ENCODE results near the gene ZNF610. TPM values are rescaled to one million over a fixed set of nuclear protein-coding genes. Genes with fewer than 3 reads are reported as not detected.
A peak's percentile ranks its signal among the peaks of the same experiment; 100 is the strongest.

The ZNF610 gene
- total RNA-seq, 1 experiment from 2014 or later = 4.4 TPM

- Mint-ChIP-seq H3K9me3 (peaks cover 6% of the 10 kb centered on the region; the same call in 1 of the 2 replicates), H3K27ac (no peak overlapping the region), H3K4me1 (peaks cover 16% of the 10 kb centered on the region), H3K4me3 (peak overlapping the region; percentile 74), H3K27me3 (ENCODE audit: low read depth) (no peaks in the 10 kb centered on the region), H3K36me3 (peaks cover 33% of the 10 kb centered on the region)
- POLR2A ChIA-PET = interaction anchor here (0.9 kb wide), 1 partner anchor 107 kb away, joined by 4 read pairs; the partner anchor contains the start of gene PPP2R1A
- TF ChIP-seq JAZF1 (CRISPR knock-in tag; IDR thresholded peaks at IDR 0.05) (no peak), MYBL2 (CRISPR knock-in tag; IDR thresholded peaks at IDR 0.05) (no peak), TCF7 (CRISPR knock-in tag; IDR thresholded peaks at IDR 0.05; ENCODE audit: low read depth) (no peak)
- CTCF ChIA-PET = interaction anchor here (1.0 kb wide), 1 partner anchor 55 kb away, joined by 3 read pairs; no protein-coding TSS in a partner anchor
- ATAC-seq (no peak), DNase-seq (ENCODE audit: low spot score) (no peak)
Measured at GRCh38 chr19:52296400-52296772, 39.7 kb upstream of the ZNF610 start.

- Mint-ChIP-seq H3K4me3 (peak within 1 kb of the TSS; percentile 89), H3K36me3 (peaks cover 38% of the 10 kb centered on the region), H3K4me1 (peaks cover 16% of the 10 kb centered on the region), H3K9me3 (peaks cover 10% of the 10 kb centered on the region; the same call in 1 of the 2 replicates), H3K27ac (peak within 1 kb of the TSS; percentile 63), H3K27me3 (ENCODE audit: low read depth) (no peaks in the 10 kb centered on the region)
- ATAC-seq (peak; percentile 91), DNase-seq (ENCODE audit: low spot score) (peak; percentile 70)
- ChIA-PET POLR2A (no interaction called here), CTCF (interaction anchor here (1.0 kb wide), 1 partner anchor 54 kb away, joined by 3 read pairs; no protein-coding TSS in a partner anchor)
- TF ChIP-seq NR3C1 (CRISPR knock-in tag; conservative IDR thresholded peaks at IDR 0.05; ENCODE audit: low read depth) (no peak), ZNF232 (CRISPR knock-in tag; IDR thresholded peaks at IDR 0.05) (no peak), ATF1 (CRISPR knock-in tag; IDR thresholded peaks at IDR 0.05) (no peak), GRHL2 (CRISPR knock-in tag; IDR thresholded peaks at IDR 0.05; ENCODE audit: insufficient replicate concordance, severe bottlenecking) (no peak), ZNF416 (CRISPR knock-in tag; IDR thresholded peaks at IDR 0.05) (no peak), TP53 (CRISPR knock-in tag; IDR thresholded peaks at IDR 0.05) (no peak), ZNF138 (CRISPR knock-in tag; conservative IDR thresholded peaks at IDR 0.05) (no peak), MYBL2 (CRISPR knock-in tag; IDR thresholded peaks at IDR 0.05) (0 out of 2 replicates have a peak, but pooled peaks have one; percentile 41), ATF6 (CRISPR knock-in tag; IDR thresholded peaks at IDR 0.05) (no peak), MAX (CRISPR knock-in tag; IDR thresholded peaks at IDR 0.05) (0 out of 2 replicates have a peak, but pooled peaks have one; percentile 25), SOX15 (CRISPR knock-in tag; IDR thresholded peaks at IDR 0.05) (no peak), NFATC4 (CRISPR knock-in tag; IDR thresholded peaks at IDR 0.05) (no peak), JAZF1 (CRISPR knock-in tag; IDR thresholded peaks at IDR 0.05) (no peak), PRDM15 (CRISPR knock-in tag; IDR thresholded peaks at IDR 0.05) (peak; percentile 83), ZNF512 (CRISPR knock-in tag; IDR thresholded peaks at IDR 0.05; ENCODE audit: borderline replicate concordance) (no peak), FOXP1 (CRISPR knock-in tag; IDR thresholded peaks at IDR 0.05; ENCODE audit: borderline replicate concordance) (peak; percentile 22; the same call in 1 of the 2 replicates), ZNF425 (CRISPR knock-in tag; conservative IDR thresholded peaks at IDR 0.05) (no peak), AFF4 (CRISPR knock-in tag; IDR thresholded peaks at IDR 0.05; ENCODE audit: borderline replicate concordance) (no peak)
Measured at GRCh38 chr19:52296773-52297600, 39.1 kb upstream of the ZNF610 start, which contains the start of gene ZNF480. TSS of gene ZNF480 (plus strand) at chr19:52297169. CDS start at chr19:52300413, 3,244 bp downstream.

Data from WTC11 (cell line).